Nephron progenitor cell (in vitro differentiated cells): Measurements from ENCODE around the gene QSOX2.

Experiments used
- DNase-seq: peaks from one replicate; pipeline ENCODE4 v3.0.0; 2021
- H3K27ac Mint-ChIP-seq: 2 replicates; pipeline ENCODE4 v1.8.0; 2021; ENCODE audit warnings: mild to moderate bottlenecking, moderate library complexity, mixed read lengths
- H3K27me3 Mint-ChIP-seq: 2 replicates; pipeline ENCODE4 v1.8.0; 2021; ENCODE audit warnings: mild to moderate bottlenecking, low read depth, mixed read lengths; ENCODE audit not compliant: poor library complexity
- H3K36me3 Mint-ChIP-seq: 2 replicates; pipeline ENCODE4 v1.8.0; 2021; ENCODE audit warnings: low read depth, mixed read lengths
- H3K4me1 Mint-ChIP-seq: 2 replicates; pipeline ENCODE4 v1.8.0; 2021; ENCODE audit warnings: mixed read lengths
- H3K4me3 Mint-ChIP-seq: 2 replicates; pipeline ENCODE4 v1.8.0; 2021; ENCODE audit warnings: mild to moderate bottlenecking, moderate library complexity, mixed read lengths
- H3K9me3 Mint-ChIP-seq: 2 replicates; pipeline ENCODE4 v1.8.0; 2021; ENCODE audit warnings: mild to moderate bottlenecking, moderate library complexity, mixed read lengths
- CTCF ChIP-seq: fragments of 200-600 bp; sonication (generic); IDR thresholded peaks from 2 replicates; pipeline ENCODE4 v1.5.0; 2021; ENCODE audit warnings: antibody characterized with exemption

QSOX2 gene

GRCh38 chr9:136264031-136264430 is 18.4 kb upstream of the QSOX2 start:
- H3K36me3 Mint-ChIP-seq: no peaks in the 10 kb centered on the region
- no peak overlapping the region for H3K27ac Mint-ChIP-seq
- H3K9me3 Mint-ChIP-seq: peaks cover 4% of the 10 kb centered on the region
- no peak overlapping the region for H3K4me3 Mint-ChIP-seq
- peak; percentile 21 for TF ChIP-seq CTCF
- DNase-seq: no peak
- peaks cover 17% of the 10 kb centered on the region for H3K27me3 Mint-ChIP-seq
- peaks cover 45% of the 10 kb centered on the region for H3K4me1 Mint-ChIP-seq

- no peak for DNase-seq
- Mint-ChIP-seq H3K27ac (no peak overlapping the region), H3K36me3 (no peaks in the 10 kb centered on the region), H3K4me3 (no peak overlapping the region), H3K27me3 (peaks cover 7% of the 10 kb centered on the region), H3K4me1 (peaks cover 45% of the 10 kb centered on the region), H3K9me3 (no peaks in the 10 kb centered on the region)
- TF ChIP-seq CTCF: no peak
Measured at GRCh38 chr9:136262671-136263178, 17.1 kb upstream of the QSOX2 start.

GRCh38 chr9:136261686-136262430 is 16.2 kb upstream of the QSOX2 start:
- no peak for DNase-seq
- Mint-ChIP-seq H3K36me3 (no peaks in the 10 kb centered on the region), H3K4me1 (peaks cover 43% of the 10 kb centered on the region), H3K27me3 (peaks cover 5% of the 10 kb centered on the region), H3K27ac (no peak overlapping the region), H3K9me3 (no peaks in the 10 kb centered on the region), H3K4me3 (no peak overlapping the region)
- TF ChIP-seq CTCF: no peak

GRCh38 chr9:136260936-136261472 is 15.4 kb upstream of the QSOX2 start:
- no peak overlapping the region for H3K27ac Mint-ChIP-seq
- H3K36me3 Mint-ChIP-seq: no peaks in the 10 kb centered on the region
- no peak for TF ChIP-seq CTCF
- no peak for DNase-seq
- peaks cover 47% of the 10 kb centered on the region for H3K4me1 Mint-ChIP-seq
- no peak overlapping the region for H3K4me3 Mint-ChIP-seq
- no peaks in the 10 kb centered on the region for H3K9me3 Mint-ChIP-seq
- peaks cover 5% of the 10 kb centered on the region for H3K27me3 Mint-ChIP-seq

- no peaks in the 10 kb centered on the region for H3K36me3 Mint-ChIP-seq
- no peak for TF ChIP-seq CTCF
- no peak overlapping the region for H3K4me3 Mint-ChIP-seq
- H3K4me1 Mint-ChIP-seq: peaks cover 51% of the 10 kb centered on the region
- no peak for DNase-seq
- H3K27me3 Mint-ChIP-seq: peaks cover 5% of the 10 kb centered on the region
- no peaks in the 10 kb centered on the region for H3K9me3 Mint-ChIP-seq
- H3K27ac Mint-ChIP-seq: no peak overlapping the region
Measured at GRCh38 chr9:136260521-136260920, 14.9 kb upstream of the QSOX2 start.

GRCh38 chr9:136259836-136260235 is 14.2 kb upstream of the QSOX2 start:
- H3K27ac Mint-ChIP-seq: no peak overlapping the region
- peaks cover 8% of the 10 kb centered on the region for H3K27me3 Mint-ChIP-seq
- peaks cover 57% of the 10 kb centered on the region for H3K4me1 Mint-ChIP-seq
- no peak for DNase-seq
- H3K36me3 Mint-ChIP-seq: no peaks in the 10 kb centered on the region
- H3K9me3 Mint-ChIP-seq: no peaks in the 10 kb centered on the region
- TF ChIP-seq CTCF: no peak
- H3K4me3 Mint-ChIP-seq: no peak overlapping the region
